SK-N-SH treated with all-trans-retinoic acid at 6 μM for 48 hours (cell line): ENCODE results near the gene CACNA1A.

Experiments used
- ATAC-seq: fragments of 200-7000 bp; cut with Tn5 transposase; 3 replicates; pipeline ENCODE4 v1.9.1; 2020; ENCODE audit warnings: mild to moderate bottlenecking, moderate library complexity
- ARNTL ChIP-seq: fragments of 450-650 bp; formaldehyde crosslinking; IDR thresholded peaks from 2 replicates; pipeline ENCODE4 v1.5.0; 2020; ENCODE audit warnings: low read depth, mild to moderate bottlenecking, moderate library complexity, borderline replicate concordance
- BACH2 ChIP-seq: fragments of 250-450 bp; sonication (Bioruptor Pico); IDR thresholded peaks from 2 replicates; pipeline ENCODE4 v1.9.0; 2021; ENCODE audit warnings: mild to moderate bottlenecking, borderline replicate concordance
- CSDC2 ChIP-seq: fragments of 250-450 bp; sonication (Bioruptor Pico); IDR thresholded peaks from 2 replicates; pipeline ENCODE4 v1.5.0; 2020; ENCODE audit warnings: mild to moderate bottlenecking, moderate library complexity
- GLIS3 ChIP-seq: fragments of 250-450 bp; sonication (Bioruptor Pico); IDR thresholded peaks from 2 replicates; pipeline ENCODE4 v1.5.0; 2020; ENCODE audit warnings: mild to moderate bottlenecking, moderate library complexity
- ISL1 ChIP-seq: fragments of 250-450 bp; sonication (Bioruptor Pico); IDR thresholded peaks from 2 replicates; pipeline ENCODE4 v2.1.2; 2022; ENCODE audit warnings: mild to moderate bottlenecking, moderate library complexity
- OSR1 ChIP-seq: fragments of 250-450 bp; sonication (Bioruptor Pico); IDR thresholded peaks from 2 replicates; pipeline ENCODE4 v1.8.0; 2022; ENCODE audit warnings: moderate library complexity, mild to moderate bottlenecking, inconsistent platforms
- POU6F1 ChIP-seq: fragments of 250-450 bp; sonication (Bioruptor Pico); IDR thresholded peaks from 2 replicates; pipeline ENCODE4 v1.8.0; 2021; ENCODE audit warnings: low read depth, mild to moderate bottlenecking, moderate library complexity, borderline replicate concordance
- RARB ChIP-seq: fragments of 250-450 bp; sonication (Bioruptor Pico); IDR thresholded peaks from 2 replicates; pipeline ENCODE4 v1.8.0; 2021; ENCODE audit warnings: mild to moderate bottlenecking, moderate library complexity
- SNAI2 ChIP-seq: fragments of 250-450 bp; sonication (Bioruptor Pico); IDR thresholded peaks from 2 replicates; pipeline ENCODE4 v1.5.0; 2020; ENCODE audit warnings: mild to moderate bottlenecking, moderate library complexity
- TCF4 ChIP-seq: fragments of 250-450 bp; sonication (Bioruptor Pico); IDR thresholded peaks from 2 replicates; pipeline ENCODE4 v1.8.0; 2021; ENCODE audit warnings: mild to moderate bottlenecking, moderate library complexity, borderline replicate concordance
- TOX ChIP-seq: fragments of 250-450 bp; sonication (Bioruptor Pico); IDR thresholded peaks from 2 replicates; pipeline ENCODE4 v1.8.0; 2021; ENCODE audit warnings: mild to moderate bottlenecking, moderate library complexity, borderline replicate concordance
- TSHZ2 ChIP-seq: fragments of 250-450 bp; sonication (Bioruptor Pico); IDR thresholded peaks from 2 replicates; pipeline ENCODE4 v1.5.0; 2020; ENCODE audit warnings: mild to moderate bottlenecking, moderate library complexity
- ZC3H10 ChIP-seq: fragments of 250-450 bp; sonication (Bioruptor Pico); IDR thresholded peaks from 2 replicates; pipeline ENCODE4 v1.5.1; 2021; ENCODE audit warnings: mild to moderate bottlenecking, moderate library complexity
- ZFP30 ChIP-seq: fragments of 450-650 bp; formaldehyde crosslinking; IDR thresholded peaks from 2 replicates; pipeline ENCODE4 v1.5.0; 2022; ENCODE audit warnings: mild to moderate bottlenecking, moderate library complexity
- ZNF565 ChIP-seq: fragments of 450-650 bp; formaldehyde crosslinking; conservative IDR thresholded peaks from 2 replicates; pipeline ENCODE4 v1.5.0; 2020; ENCODE audit warnings: low read depth, mild to moderate bottlenecking, moderate library complexity
- ZNF70 ChIP-seq: fragments of 450-650 bp; formaldehyde crosslinking; IDR thresholded peaks from 2 replicates; pipeline ENCODE4 v1.5.0; 2020; ENCODE audit warnings: mild to moderate bottlenecking, moderate library complexity
- ZNF8 ChIP-seq: fragments of 450-650 bp; formaldehyde crosslinking; IDR thresholded peaks from 2 replicates; pipeline ENCODE4 v1.5.0; 2020; ENCODE audit warnings: mild to moderate bottlenecking, moderate library complexity
- TF ChIP-seq, protein P1 (sequence below): fragments of 250-450 bp; sonication (Bioruptor Pico); IDR thresholded peaks from 2 replicates; pipeline ENCODE4 v1.5.1; 2021; ENCODE audit warnings: mild to moderate bottlenecking, moderate library complexity
- TF ChIP-seq, protein P2 (sequence below): fragments of 250-450 bp; sonication (Bioruptor Pico); IDR thresholded peaks from 2 replicates; pipeline ENCODE4 v1.8.0; 2020; ENCODE audit warnings: mild to moderate bottlenecking, moderate library complexity, borderline replicate concordance
- TF ChIP-seq, protein P3 (sequence below): fragments of 250-450 bp; sonication (Bioruptor Pico); IDR thresholded peaks from 2 replicates; pipeline ENCODE4 v1.5.1; 2020; ENCODE audit warnings: low read depth, mild to moderate bottlenecking, moderate library complexity

CACNA1A gene

GRCh38 chr19:13210941-13211340, 295.3 kb downstream of the CACNA1A start:
- ATAC-seq = no peak
- TF ChIP-seq OSR1 (CRISPR knock-in tag) = no peak
- TF ChIP-seq, protein P1, sequence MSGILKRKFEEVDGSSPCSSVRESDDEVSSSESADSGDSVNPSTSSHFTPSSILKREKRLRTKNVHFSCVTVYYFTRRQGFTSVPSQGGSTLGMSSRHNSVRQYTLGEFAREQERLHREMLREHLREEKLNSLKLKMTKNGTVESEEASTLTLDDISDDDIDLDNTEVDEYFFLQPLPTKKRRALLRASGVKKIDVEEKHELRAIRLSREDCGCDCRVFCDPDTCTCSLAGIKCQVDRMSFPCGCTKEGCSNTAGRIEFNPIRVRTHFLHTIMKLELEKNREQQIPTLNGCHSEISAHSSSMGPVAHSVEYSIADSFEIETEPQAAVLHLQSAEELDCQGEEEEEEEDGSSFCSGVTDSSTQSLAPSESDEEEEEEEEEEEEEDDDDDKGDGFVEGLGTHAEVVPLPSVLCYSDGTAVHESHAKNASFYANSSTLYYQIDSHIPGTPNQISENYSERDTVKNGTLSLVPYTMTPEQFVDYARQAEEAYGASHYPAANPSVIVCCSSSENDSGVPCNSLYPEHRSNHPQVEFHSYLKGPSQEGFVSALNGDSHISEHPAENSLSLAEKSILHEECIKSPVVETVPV (CRISPR knock-in tag) = no peak
- TF ChIP-seq TSHZ2 = no peak
- TF ChIP-seq TOX (CRISPR knock-in tag) = no peak
- TF ChIP-seq BACH2 (CRISPR knock-in tag) = no peak
- TF ChIP-seq ZNF565 (CRISPR knock-in tag) = no peak
- TF ChIP-seq RARB (CRISPR knock-in tag) = no peak
- no peak for TF ChIP-seq ZNF70 (CRISPR knock-in tag)
- no peak for TF ChIP-seq CSDC2 (CRISPR knock-in tag)
- no peak for TF ChIP-seq TCF4 (CRISPR knock-in tag)
- no peak for TF ChIP-seq POU6F1 (CRISPR knock-in tag)
- TF ChIP-seq, protein P2, sequence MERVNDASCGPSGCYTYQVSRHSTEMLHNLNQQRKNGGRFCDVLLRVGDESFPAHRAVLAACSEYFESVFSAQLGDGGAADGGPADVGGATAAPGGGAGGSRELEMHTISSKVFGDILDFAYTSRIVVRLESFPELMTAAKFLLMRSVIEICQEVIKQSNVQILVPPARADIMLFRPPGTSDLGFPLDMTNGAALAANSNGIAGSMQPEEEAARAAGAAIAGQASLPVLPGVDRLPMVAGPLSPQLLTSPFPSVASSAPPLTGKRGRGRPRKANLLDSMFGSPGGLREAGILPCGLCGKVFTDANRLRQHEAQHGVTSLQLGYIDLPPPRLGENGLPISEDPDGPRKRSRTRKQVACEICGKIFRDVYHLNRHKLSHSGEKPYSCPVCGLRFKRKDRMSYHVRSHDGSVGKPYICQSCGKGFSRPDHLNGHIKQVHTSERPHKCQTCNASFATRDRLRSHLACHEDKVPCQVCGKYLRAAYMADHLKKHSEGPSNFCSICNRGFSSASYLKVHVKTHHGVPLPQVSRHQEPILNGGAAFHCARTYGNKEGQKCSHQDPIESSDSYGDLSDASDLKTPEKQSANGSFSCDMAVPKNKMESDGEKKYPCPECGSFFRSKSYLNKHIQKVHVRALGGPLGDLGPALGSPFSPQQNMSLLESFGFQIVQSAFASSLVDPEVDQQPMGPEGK (CRISPR knock-in tag) = no peak
- TF ChIP-seq, protein P3, sequence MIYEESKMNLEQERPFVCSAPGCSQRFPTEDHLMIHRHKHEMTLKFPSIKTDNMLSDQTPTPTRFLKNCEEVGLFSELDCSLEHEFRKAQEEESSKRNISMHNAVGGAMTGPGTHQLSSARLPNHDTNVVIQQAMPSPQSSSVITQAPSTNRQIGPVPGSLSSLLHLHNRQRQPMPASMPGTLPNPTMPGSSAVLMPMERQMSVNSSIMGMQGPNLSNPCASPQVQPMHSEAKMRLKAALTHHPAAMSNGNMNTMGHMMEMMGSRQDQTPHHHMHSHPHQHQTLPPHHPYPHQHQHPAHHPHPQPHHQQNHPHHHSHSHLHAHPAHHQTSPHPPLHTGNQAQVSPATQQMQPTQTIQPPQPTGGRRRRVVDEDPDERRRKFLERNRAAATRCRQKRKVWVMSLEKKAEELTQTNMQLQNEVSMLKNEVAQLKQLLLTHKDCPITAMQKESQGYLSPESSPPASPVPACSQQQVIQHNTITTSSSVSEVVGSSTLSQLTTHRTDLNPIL (CRISPR knock-in tag) = no peak
- TF ChIP-seq ZNF8 (CRISPR knock-in tag) = no peak
- no peak for TF ChIP-seq SNAI2 (CRISPR knock-in tag)
- TF ChIP-seq ZC3H10 (CRISPR knock-in tag) = no peak
- no peak for TF ChIP-seq ARNTL (CRISPR knock-in tag)
- TF ChIP-seq ISL1 = no peak
- TF ChIP-seq ZFP30 (CRISPR knock-in tag) = no peak

GRCh38 chr19:13210339-13210775, 295.9 kb downstream of the CACNA1A start:
- no peak for TF ChIP-seq ZC3H10 (CRISPR knock-in tag)
- TF ChIP-seq, protein P3 (CRISPR knock-in tag) = no peak
- TF ChIP-seq GLIS3 = no peak
- TF ChIP-seq TCF4 (CRISPR knock-in tag) = no peak
- TF ChIP-seq RARB (CRISPR knock-in tag) = no peak
- TF ChIP-seq ZNF565 (CRISPR knock-in tag) = no peak
- no peak for TF ChIP-seq TSHZ2
- TF ChIP-seq, protein P2 (CRISPR knock-in tag) = no peak
- TF ChIP-seq POU6F1 (CRISPR knock-in tag) = no peak
- no peak for TF ChIP-seq CSDC2 (CRISPR knock-in tag)
- no peak for TF ChIP-seq ISL1
- ATAC-seq = no peak
